ENCODE results near the gene ADAMTS6. TPM values are rescaled to one million over a fixed set of nuclear protein-coding genes. Genes with fewer than 3 reads are reported as not detected.

Gene ADAMTS6
- total RNA-seq, 1 experiment from 2014 or later = 0.23 TPM

DNA sequence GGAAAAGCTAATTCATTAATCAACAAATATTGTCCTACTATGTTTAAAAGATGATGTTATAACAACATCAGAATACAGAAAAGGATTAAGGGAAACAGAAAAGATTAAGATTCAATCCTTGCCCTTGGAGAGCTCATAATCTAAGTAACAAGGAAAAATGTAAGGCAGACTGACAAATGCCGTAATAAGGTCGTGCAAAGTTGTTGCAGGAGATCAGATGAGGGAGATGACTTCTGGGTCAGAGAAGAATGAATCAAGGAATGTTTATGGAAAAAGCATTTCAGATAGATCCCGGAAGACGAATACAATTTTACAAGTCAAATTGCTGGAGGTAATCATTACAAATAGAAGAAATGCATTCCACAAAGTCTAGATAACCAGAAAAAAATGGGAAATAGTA is 6.4 kb downstream of the ADAMTS6 start:
- no peak overlapping the region for H3K27ac Mint-ChIP-seq (ENCODE audit: unreplicated experiment)
- no peaks in the 10 kb centered on the region for H3K9me3 Mint-ChIP-seq (ENCODE audit: unreplicated experiment)
- intact Hi-C loops (cut with micrococcal nuclease; ENCODE audit: unreplicated experiment) = no loop called here
- Histone ChIP-seq H3K36me3 (ENCODE audit: control insufficient read depth, insufficient read depth, low read length) (no peaks in the 10 kb centered on the region), H3K27me3 (replicated peaks; ENCODE audit: control insufficient read depth, insufficient read depth, low read length) (no peaks in the 10 kb centered on the region), H3K9me3 (no peaks in the 10 kb centered on the region), H3K4me1 (no peaks in the 10 kb centered on the region), H3K4me3 (ENCODE audit: low read depth, low read length) (no peak overlapping the region)
- ChIA-PET POLR2A (no interaction called here), CTCF (no interaction called here)
- no peaks in the 10 kb centered on the region for H3K36me3 Mint-ChIP-seq (ENCODE audit: insufficient read depth, unreplicated experiment)
- no peaks in the 10 kb centered on the region for H3K4me1 Mint-ChIP-seq (ENCODE audit: low read depth, unreplicated experiment)
- H3K27me3 Mint-ChIP-seq (ENCODE audit: insufficient read depth, unreplicated experiment) = peaks cover 4% of the 10 kb centered on the region
- TF ChIP-seq, protein P1, sequence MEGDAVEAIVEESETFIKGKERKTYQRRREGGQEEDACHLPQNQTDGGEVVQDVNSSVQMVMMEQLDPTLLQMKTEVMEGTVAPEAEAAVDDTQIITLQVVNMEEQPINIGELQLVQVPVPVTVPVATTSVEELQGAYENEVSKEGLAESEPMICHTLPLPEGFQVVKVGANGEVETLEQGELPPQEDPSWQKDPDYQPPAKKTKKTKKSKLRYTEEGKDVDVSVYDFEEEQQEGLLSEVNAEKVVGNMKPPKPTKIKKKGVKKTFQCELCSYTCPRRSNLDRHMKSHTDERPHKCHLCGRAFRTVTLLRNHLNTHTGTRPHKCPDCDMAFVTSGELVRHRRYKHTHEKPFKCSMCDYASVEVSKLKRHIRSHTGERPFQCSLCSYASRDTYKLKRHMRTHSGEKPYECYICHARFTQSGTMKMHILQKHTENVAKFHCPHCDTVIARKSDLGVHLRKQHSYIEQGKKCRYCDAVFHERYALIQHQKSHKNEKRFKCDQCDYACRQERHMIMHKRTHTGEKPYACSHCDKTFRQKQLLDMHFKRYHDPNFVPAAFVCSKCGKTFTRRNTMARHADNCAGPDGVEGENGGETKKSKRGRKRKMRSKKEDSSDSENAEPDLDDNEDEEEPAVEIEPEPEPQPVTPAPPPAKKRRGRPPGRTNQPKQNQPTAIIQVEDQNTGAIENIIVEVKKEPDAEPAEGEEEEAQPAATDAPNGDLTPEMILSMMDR (IDR thresholded peaks at IDR 0.05; ENCODE audit: insufficient read depth in 1 of 2, low read depth in 1 of 2, low read length in 1 of 2, severe bottlenecking in 1 of 2, unreplicated experiment in 1 of 2) = no peak
- BruUV-seq (replicated peaks) = no TSS peak
- H3K4me3 Mint-ChIP-seq (ENCODE audit: unreplicated experiment) = no peak overlapping the region
- DNase-seq = no peak

DNA sequence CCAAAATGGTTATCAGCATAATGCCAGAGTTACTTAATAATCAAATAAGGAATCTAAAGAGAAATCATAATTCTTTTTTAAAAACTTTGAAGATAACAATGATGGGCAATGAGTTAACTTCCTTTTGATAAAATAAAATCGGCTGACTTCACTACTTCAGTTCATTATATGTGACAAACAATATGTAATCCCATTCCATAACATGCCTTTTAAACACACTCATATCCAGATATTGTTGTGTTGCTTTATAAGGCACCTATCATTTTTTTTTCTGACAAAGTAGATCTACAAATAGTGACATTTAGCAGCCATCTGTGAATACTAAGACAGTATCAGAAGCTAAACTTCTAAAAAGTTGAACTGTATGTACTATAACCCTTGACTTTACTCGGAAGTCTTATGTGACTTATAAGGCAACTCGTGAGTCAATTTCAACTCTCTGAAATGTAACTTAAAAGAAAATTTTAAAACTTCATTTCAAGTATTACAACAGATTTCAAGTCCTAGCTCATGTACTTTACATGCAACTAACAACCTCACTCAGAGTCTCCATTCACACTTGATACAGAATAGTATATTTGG is 7.5 kb downstream of the ADAMTS6 start:
- H3K9me3 Mint-ChIP-seq (ENCODE audit: unreplicated experiment) = no peaks in the 10 kb centered on the region

DNA sequence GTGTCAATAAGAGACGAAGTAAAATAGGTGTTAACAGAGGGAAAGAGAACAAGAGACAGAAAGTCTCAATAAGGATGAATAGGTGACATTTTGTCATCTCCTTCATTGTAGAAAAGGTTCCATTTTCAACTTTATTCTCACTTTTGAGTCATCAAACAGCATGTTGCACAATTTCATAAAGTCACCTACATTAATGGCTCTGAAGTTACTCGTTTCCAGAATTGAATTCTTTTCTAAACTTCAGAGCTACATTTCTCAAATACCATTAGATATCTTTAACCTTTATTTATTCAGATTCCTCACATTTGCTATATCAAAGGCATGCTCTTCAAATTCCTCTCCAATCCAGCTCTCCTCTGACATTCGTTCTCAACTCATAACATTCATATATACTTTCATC is 13.1 kb downstream of the ADAMTS6 start:
- no TSS peak for BruUV-seq (replicated peaks)
- Mint-ChIP-seq H3K27ac (ENCODE audit: unreplicated experiment) (no peak overlapping the region), H3K27me3 (ENCODE audit: insufficient read depth, unreplicated experiment) (no peaks in the 10 kb centered on the region), H3K4me1 (ENCODE audit: low read depth, unreplicated experiment) (no peaks in the 10 kb centered on the region), H3K9me3 (ENCODE audit: unreplicated experiment) (no peaks in the 10 kb centered on the region), H3K4me3 (ENCODE audit: unreplicated experiment) (no peak overlapping the region), H3K36me3 (ENCODE audit: insufficient read depth, unreplicated experiment) (no peaks in the 10 kb centered on the region)
- no peak for DNase-seq
- H3K4me1 ChIP-seq = no peaks in the 10 kb centered on the region
- H3K9me3 ChIP-seq = no peaks in the 10 kb centered on the region; the same call in 1 of the 2 replicates
- intact Hi-C loops (cut with micrococcal nuclease; ENCODE audit: unreplicated experiment) = no loop called here
- POLR2A ChIA-PET = no interaction called here
- no peaks in the 10 kb centered on the region for H3K36me3 ChIP-seq (ENCODE audit: control insufficient read depth, insufficient read depth, low read length)
- no peaks in the 10 kb centered on the region for H3K27me3 ChIP-seq (replicated peaks; ENCODE audit: control insufficient read depth, insufficient read depth, low read length)
- CTCF ChIA-PET = no interaction called here
- TF ChIP-seq, protein P1 (IDR thresholded peaks at IDR 0.05; ENCODE audit: insufficient read depth in 1 of 2, low read depth in 1 of 2, low read length in 1 of 2, severe bottlenecking in 1 of 2, unreplicated experiment in 1 of 2) = no peak
- no peak overlapping the region for H3K4me3 ChIP-seq (ENCODE audit: low read depth, low read length)

More for the DNA sequence above, 7.5 kb downstream of the ADAMTS6 start:
- H3K27ac Mint-ChIP-seq (ENCODE audit: unreplicated experiment) = no peak overlapping the region
- Histone ChIP-seq H3K36me3 (ENCODE audit: control insufficient read depth, insufficient read depth, low read length) (no peaks in the 10 kb centered on the region), H3K9me3 (no peaks in the 10 kb centered on the region), H3K4me1 (no peaks in the 10 kb centered on the region), H3K27me3 (replicated peaks; ENCODE audit: control insufficient read depth, insufficient read depth, low read length) (no peaks in the 10 kb centered on the region), H3K4me3 (ENCODE audit: low read depth, low read length) (no peak overlapping the region)
- TF ChIP-seq, protein P1 (IDR thresholded peaks at IDR 0.05; ENCODE audit: insufficient read depth in 1 of 2, low read depth in 1 of 2, low read length in 1 of 2, severe bottlenecking in 1 of 2, unreplicated experiment in 1 of 2) = no peak
- no peak for DNase-seq
- CTCF ChIA-PET = no interaction called here
- POLR2A ChIA-PET = no interaction called here
- H3K36me3 Mint-ChIP-seq (ENCODE audit: insufficient read depth, unreplicated experiment) = no peaks in the 10 kb centered on the region
- H3K27me3 Mint-ChIP-seq (ENCODE audit: insufficient read depth, unreplicated experiment) = peaks cover 4% of the 10 kb centered on the region
- no peaks in the 10 kb centered on the region for H3K4me1 Mint-ChIP-seq (ENCODE audit: low read depth, unreplicated experiment)
- intact Hi-C loops (cut with micrococcal nuclease; ENCODE audit: unreplicated experiment) = no loop called here
- no TSS peak for BruUV-seq (replicated peaks)
- no peak overlapping the region for H3K4me3 Mint-ChIP-seq (ENCODE audit: unreplicated experiment)
